Measurements from ENCODE around the gene PIGS. TPM values are rescaled to one million over a fixed set of nuclear protein-coding genes. Genes with fewer than 3 reads are reported as not detected.

Gene PIGS
- total and polyA plus RNA-seq, 9 of the 15 experiments (the other 6 are each of a cell fraction or from before 2014, with no cell fraction given): 47.5 to 138 (median 57.6) TPM

DNA sequence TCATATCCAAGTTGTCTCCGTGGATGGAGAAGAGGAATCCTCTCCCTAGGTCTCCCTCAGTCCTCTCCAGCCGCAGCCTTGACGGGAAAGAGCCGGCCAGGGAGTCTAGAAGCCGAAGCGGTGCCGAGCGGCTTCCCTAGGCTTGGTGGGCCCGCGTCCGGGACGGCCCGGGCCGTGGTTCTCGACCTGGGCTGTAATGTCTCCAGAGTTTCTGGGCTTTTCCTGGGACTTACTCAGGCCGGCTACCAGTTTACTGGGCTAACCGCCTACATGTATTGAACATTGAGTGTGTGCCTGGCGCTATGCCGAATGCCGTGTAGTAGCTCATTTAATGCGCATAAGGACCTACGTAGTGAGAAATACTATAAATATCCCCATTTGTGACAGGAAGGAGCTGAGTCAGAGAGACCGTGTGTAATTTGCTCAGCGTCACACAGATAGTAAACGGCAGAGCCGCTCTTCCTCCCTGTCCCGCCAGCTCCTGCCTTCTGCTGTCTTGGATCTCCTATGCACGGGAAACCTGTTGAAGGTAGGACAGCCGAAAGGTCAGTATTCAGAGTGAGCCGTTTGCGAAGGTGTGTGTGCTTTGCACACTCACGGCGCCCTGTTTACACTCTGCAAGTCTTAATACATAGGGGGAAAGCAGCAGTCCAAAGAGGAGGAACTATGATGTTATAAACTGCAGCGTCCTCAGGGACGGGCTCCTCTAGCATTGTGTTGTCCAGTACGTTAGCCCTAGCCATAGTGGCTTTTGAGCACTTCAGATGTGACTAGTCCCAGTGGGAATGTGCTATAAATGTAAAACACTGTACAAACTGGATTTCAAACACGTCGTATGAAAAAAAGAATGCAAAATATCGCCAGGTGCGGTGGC, 28.2 kb upstream of the PIGS start (continued):
- TF ChIP-seq SAP30 (IDR thresholded peaks at IDR 0.05; ENCODE audit: borderline replicate concordance, insufficient read depth, low read depth, low read length, poor library complexity, severe bottlenecking): peak; percentile 21
- no peak for TF ChIP-seq SNIP1 (IDR thresholded peaks at IDR 0.05; ENCODE audit: low read depth)
- TF ChIP-seq RBM39 (optimal IDR thresholded peaks at IDR 0.05; ENCODE audit: low read depth, low read length): peak; percentile 51
- TF ChIP-seq FOXP1 (CRISPR knock-in tag; IDR thresholded peaks at IDR 0.05): no peak
- TF ChIP-seq, protein P1, sequence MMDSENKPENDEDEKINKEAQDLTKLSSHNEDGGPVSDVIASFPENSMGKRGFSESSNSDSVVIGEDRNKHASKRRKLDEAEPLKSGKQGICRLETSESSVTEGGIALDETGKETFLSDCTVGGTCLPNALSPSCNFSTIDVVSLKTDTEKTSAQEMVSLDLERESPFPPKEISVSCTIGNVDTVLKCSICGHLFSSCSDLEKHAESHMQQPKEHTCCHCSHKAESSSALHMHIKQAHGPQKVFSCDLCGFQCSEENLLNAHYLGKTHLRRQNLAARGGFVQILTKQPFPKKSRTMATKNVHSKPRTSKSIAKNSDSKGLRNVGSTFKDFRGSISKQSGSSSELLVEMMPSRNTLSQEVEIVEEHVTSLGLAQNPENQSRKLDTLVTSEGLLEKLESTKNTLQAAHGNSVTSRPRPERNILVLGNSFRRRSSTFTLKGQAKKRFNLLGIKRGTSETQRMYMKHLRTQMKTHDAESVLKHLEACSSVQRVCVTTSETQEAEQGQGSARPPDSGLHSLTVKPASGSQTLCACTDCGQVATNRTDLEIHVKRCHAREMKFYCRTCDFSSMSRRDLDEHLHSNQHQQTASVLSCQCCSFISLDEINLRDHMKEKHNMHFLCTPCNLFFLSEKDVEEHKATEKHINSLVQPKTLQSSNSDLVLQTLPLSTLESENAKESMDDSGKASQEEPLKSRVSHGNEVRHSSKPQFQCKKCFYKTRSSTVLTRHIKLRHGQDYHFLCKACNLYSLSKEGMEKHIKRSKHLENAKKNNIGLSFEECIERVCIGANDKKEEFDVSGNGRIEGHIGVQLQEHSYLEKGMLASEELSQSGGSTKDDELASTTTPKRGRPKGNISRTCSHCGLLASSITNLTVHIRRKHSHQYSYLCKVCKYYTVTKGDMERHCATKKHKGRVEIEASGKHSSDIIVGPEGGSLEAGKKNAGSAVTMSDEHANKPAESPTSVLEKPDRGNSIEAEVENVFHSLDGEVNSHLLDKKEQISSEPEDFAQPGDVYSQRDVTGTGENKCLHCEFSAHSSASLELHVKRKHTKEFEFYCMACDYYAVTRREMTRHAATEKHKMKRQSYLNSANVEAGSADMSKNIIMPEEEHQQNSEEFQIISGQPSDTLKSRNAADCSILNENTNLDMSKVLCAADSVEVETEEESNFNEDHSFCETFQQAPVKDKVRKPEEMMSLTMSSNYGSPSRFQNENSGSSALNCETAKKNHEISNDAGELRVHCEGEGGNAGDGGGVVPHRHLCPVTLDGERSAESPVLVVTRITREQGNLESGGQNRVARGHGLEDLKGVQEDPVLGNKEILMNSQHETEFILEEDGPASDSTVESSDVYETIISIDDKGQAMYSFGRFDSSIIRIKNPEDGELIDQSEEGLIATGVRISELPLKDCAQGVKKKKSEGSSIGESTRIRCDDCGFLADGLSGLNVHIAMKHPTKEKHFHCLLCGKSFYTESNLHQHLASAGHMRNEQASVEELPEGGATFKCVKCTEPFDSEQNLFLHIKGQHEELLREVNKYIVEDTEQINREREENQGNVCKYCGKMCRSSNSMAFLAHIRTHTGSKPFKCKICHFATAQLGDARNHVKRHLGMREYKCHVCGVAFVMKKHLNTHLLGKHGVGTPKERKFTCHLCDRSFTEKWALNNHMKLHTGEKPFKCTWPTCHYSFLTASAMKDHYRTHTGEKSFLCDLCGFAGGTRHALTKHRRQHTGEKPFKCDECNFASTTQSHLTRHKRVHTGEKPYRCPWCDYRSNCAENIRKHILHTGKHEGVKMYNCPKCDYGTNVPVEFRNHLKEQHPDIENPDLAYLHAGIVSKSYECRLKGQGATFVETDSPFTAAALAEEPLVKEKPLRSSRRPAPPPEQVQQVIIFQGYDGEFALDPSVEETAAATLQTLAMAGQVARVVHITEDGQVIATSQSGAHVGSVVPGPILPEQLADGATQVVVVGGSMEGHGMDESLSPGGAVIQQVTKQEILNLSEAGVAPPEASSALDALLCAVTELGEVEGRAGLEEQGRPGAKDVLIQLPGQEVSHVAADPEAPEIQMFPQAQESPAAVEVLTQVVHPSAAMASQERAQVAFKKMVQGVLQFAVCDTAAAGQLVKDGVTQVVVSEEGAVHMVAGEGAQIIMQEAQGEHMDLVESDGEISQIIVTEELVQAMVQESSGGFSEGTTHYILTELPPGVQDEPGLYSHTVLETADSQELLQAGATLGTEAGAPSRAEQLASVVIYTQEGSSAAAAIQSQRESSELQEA (IDR thresholded peaks at IDR 0.05; ENCODE audit: low read depth): no peak
- TF ChIP-seq SETDB1 (IDR thresholded peaks at IDR 0.05; ENCODE audit: low read length): no peak
